ENCODE results near the gene MRPL1. TPM values are rescaled to one million over a fixed set of nuclear protein-coding genes. Genes with fewer than 3 reads are reported as not detected.

The MRPL1 gene
- total RNA-seq: 45.9 TPM
- 74.7 TPM for polyA plus RNA-seq
- long read RNA-seq, donor 1, partial matches to known transcripts: 0 of 2 reads
- long read RNA-seq, donor 1, other reads (novel, unspliced or antisense): 0 of 2 reads
- long read RNA-seq, donor 2: 0 reads
- long read RNA-seq, donor 3, transcript MRPL1-201 (9 exons, 1,490 nt): major isoform, 29 of 54 reads
- long read RNA-seq, donor 3, partial matches to known transcripts: 25 of 54 reads
- long read RNA-seq, donor 3, other reads (novel, unspliced or antisense): 0 of 54 reads
- long read RNA-seq, donor 4, transcript MRPL1-201 (9 exons, 1,490 nt): major isoform, 10 of 16 reads
- long read RNA-seq, donor 4, partial matches to known transcripts: 6 of 16 reads
- long read RNA-seq, donor 4, other reads (novel, unspliced or antisense): 0 of 16 reads
- long read RNA-seq, donor 5, transcript MRPL1-201 (9 exons, 1,490 nt): major isoform, 49 of 66 reads
- long read RNA-seq, donor 5, partial matches to known transcripts: 17 of 66 reads
- long read RNA-seq, donor 5, other reads (novel, unspliced or antisense): 0 of 66 reads
- long read RNA-seq, donor 6, transcript MRPL1-201 (9 exons, 1,490 nt): major isoform, 11 of 11 reads
- long read RNA-seq, donor 6, partial matches to known transcripts: 0 of 11 reads
- long read RNA-seq, donor 6, other reads (novel, unspliced or antisense): 0 of 11 reads
- long read RNA-seq, donor 7, transcript MRPL1-201 (9 exons, 1,490 nt): major isoform, 14 of 14 reads
- long read RNA-seq, donor 7, partial matches to known transcripts: 0 of 14 reads
- long read RNA-seq, donor 7, other reads (novel, unspliced or antisense): 0 of 14 reads
- long read RNA-seq, donor 8, transcript MRPL1-201 (9 exons, 1,490 nt): major isoform, 7 of 12 reads
- long read RNA-seq, donor 8, partial matches to known transcripts: 5 of 12 reads
- long read RNA-seq, donor 8, other reads (novel, unspliced or antisense): 0 of 12 reads
- long read RNA-seq, donor 9, transcript MRPL1-201 (9 exons, 1,490 nt): major isoform, 10 of 10 reads
- long read RNA-seq, donor 9, partial matches to known transcripts: 0 of 10 reads
- long read RNA-seq, donor 9, other reads (novel, unspliced or antisense): 0 of 10 reads
- long read RNA-seq, donor 10, transcript MRPL1-201 (9 exons, 1,490 nt): major isoform, 14 of 14 reads
- long read RNA-seq, donor 10, partial matches to known transcripts: 0 of 14 reads
- long read RNA-seq, donor 10, other reads (novel, unspliced or antisense): 0 of 14 reads

- H3K27me3 ChIP-seq (ENCODE audit: control insufficient read depth in 2 of 2, insufficient read depth in 1 of 2, low read length in 1 of 2): no peaks in the 10 kb centered on the region
- under 1% methylated on average over 33 of the region's 33 CpGs for WGBS
- H3K4me1 ChIP-seq (ENCODE audit: control insufficient read depth in 2 of 2, insufficient read depth in 2 of 2, low read length in 2 of 2): peaks cover 4 to 13% of the 10 kb centered on the region in 2 donors
- H3K9me3 ChIP-seq (ENCODE audit: control insufficient read depth in 2 of 2, insufficient read depth in 1 of 2, low read length in 1 of 2): no peaks in the 10 kb centered on the region
- H3K36me3 ChIP-seq (ENCODE audit: control insufficient read depth in 2 of 2, insufficient read depth in 2 of 2, low read length in 1 of 2): no peaks in the 10 kb centered on the region
- H3K27ac ChIP-seq (ENCODE audit: low read depth in 1 of 2, low read length in 1 of 2): peak within 1 kb of the TSS; percentile 98 to 99
- H3K4me3 ChIP-seq (ENCODE audit: low read length in 2 of 2): peak within 1 kb of the TSS; percentile 86 to 93
- DNase-seq (ENCODE audit: low read depth in 6 of 9, low spot score in 9 of 9): peak; percentile 82 to 98 (median 92)
Observed at GRCh38 chr4:77862478-77863216, at the start of gene MRPL1. Gene MRPL1 (plus strand): TSS chr4:77862830. CDS start chr4:77862849, 19 bp downstream.

GRCh38 chr4:77815636-77816035 is 47.0 kb upstream of the MRPL1 start:
- Histone ChIP-seq H3K27me3 (ENCODE audit: control insufficient read depth in 2 of 2, insufficient read depth in 1 of 2, low read length in 1 of 2) (no peaks in the 10 kb centered on the region), H3K36me3 (ENCODE audit: control insufficient read depth in 2 of 2, insufficient read depth in 2 of 2, low read length in 1 of 2) (peaks cover 0 to 4% of the 10 kb centered on the region in 2 donors), H3K4me1 (ENCODE audit: control insufficient read depth in 2 of 2, insufficient read depth in 2 of 2, low read length in 2 of 2) (peaks cover 12 to 15% of the 10 kb centered on the region in 2 donors), H3K4me3 (ENCODE audit: low read length in 2 of 2) (peak overlapping the region; percentile 31 to 44), H3K27ac (ENCODE audit: low read depth in 1 of 2, low read length in 1 of 2) (peak overlapping the region; percentile 25 to 90), H3K9me3 (ENCODE audit: control insufficient read depth in 2 of 2, insufficient read depth in 1 of 2, low read length in 1 of 2) (no peaks in the 10 kb centered on the region)
- peak in 6 of 9 donors; percentile 45 to 89 (median 74) for DNase-seq (ENCODE audit: low read depth in 6 of 9, low spot score in 9 of 9)

GRCh38 chr4:77816546-77816945 is 46.1 kb upstream of the MRPL1 start:
- no peak for DNase-seq (ENCODE audit: low read depth in 6 of 9, low spot score in 9 of 9)
- Histone ChIP-seq H3K27ac (ENCODE audit: low read depth in 1 of 2, low read length in 1 of 2) (peak overlapping the region in 1 of 2 donors; percentile 90), H3K9me3 (ENCODE audit: control insufficient read depth in 2 of 2, insufficient read depth in 1 of 2, low read length in 1 of 2) (no peaks in the 10 kb centered on the region), H3K4me3 (ENCODE audit: low read length in 2 of 2) (peak overlapping the region; percentile 5 to 34), H3K36me3 (ENCODE audit: control insufficient read depth in 2 of 2, insufficient read depth in 2 of 2, low read length in 1 of 2) (peaks cover 0 to 4% of the 10 kb centered on the region in 2 donors), H3K27me3 (ENCODE audit: control insufficient read depth in 2 of 2, insufficient read depth in 1 of 2, low read length in 1 of 2) (no peaks in the 10 kb centered on the region), H3K4me1 (ENCODE audit: control insufficient read depth in 2 of 2, insufficient read depth in 2 of 2, low read length in 2 of 2) (peaks cover 10 to 22% of the 10 kb centered on the region in 2 donors)
- WGBS: 89% methylated on average over 2 of the region's 2 CpGs

GRCh38 chr4:77817304-77818072 is 45.1 kb upstream of the MRPL1 start:
- H3K4me1 ChIP-seq (ENCODE audit: control insufficient read depth in 2 of 2, insufficient read depth in 2 of 2, low read length in 2 of 2): peaks cover 10 to 29% of the 10 kb centered on the region in 2 donors

GRCh38 chr4:77818073-77818601 is 44.5 kb upstream of the MRPL1 start:
- peak overlapping the region; percentile 93 to 100 for H3K4me3 ChIP-seq (ENCODE audit: low read length in 2 of 2)
- H3K36me3 ChIP-seq (ENCODE audit: control insufficient read depth in 2 of 2, insufficient read depth in 2 of 2, low read length in 1 of 2): no peaks in the 10 kb centered on the region
- no peaks in the 10 kb centered on the region for H3K27me3 ChIP-seq (ENCODE audit: control insufficient read depth in 2 of 2, insufficient read depth in 1 of 2, low read length in 1 of 2)
- H3K4me1 ChIP-seq (ENCODE audit: control insufficient read depth in 2 of 2, insufficient read depth in 2 of 2, low read length in 2 of 2): peaks cover 10 to 33% of the 10 kb centered on the region in 2 donors
- peak in 7 of 9 donors; percentile 38 to 87 (median 72) for DNase-seq (ENCODE audit: low read depth in 6 of 9, low spot score in 9 of 9)
- no peaks in the 10 kb centered on the region for H3K9me3 ChIP-seq (ENCODE audit: control insufficient read depth in 2 of 2, insufficient read depth in 1 of 2, low read length in 1 of 2)
- WGBS: 0% methylated on average over 13 of the region's 13 CpGs
- H3K27ac ChIP-seq (ENCODE audit: low read depth in 1 of 2, low read length in 1 of 2): peak overlapping the region; percentile 90 to 100

More at GRCh38 chr4:77817304-77818072, 45.1 kb upstream of the MRPL1 start:
- Histone ChIP-seq H3K9me3 (ENCODE audit: control insufficient read depth in 2 of 2, insufficient read depth in 1 of 2, low read length in 1 of 2) (no peaks in the 10 kb centered on the region), H3K36me3 (ENCODE audit: control insufficient read depth in 2 of 2, insufficient read depth in 2 of 2, low read length in 1 of 2) (no peaks in the 10 kb centered on the region), H3K4me3 (ENCODE audit: low read length in 2 of 2) (peak overlapping the region; percentile 93 to 100), H3K27ac (ENCODE audit: low read depth in 1 of 2, low read length in 1 of 2) (peak overlapping the region; percentile 90 to 100), H3K27me3 (ENCODE audit: control insufficient read depth in 2 of 2, insufficient read depth in 1 of 2, low read length in 1 of 2) (no peaks in the 10 kb centered on the region)
- WGBS: 28% methylated on average over 8 of the region's 8 CpGs
- peak in 4 of 9 donors; percentile 44 to 73 (median 52) for DNase-seq (ENCODE audit: low read depth in 6 of 9, low spot score in 9 of 9)

- Histone ChIP-seq H3K9me3 (ENCODE audit: control insufficient read depth in 2 of 2, insufficient read depth in 1 of 2, low read length in 1 of 2) (no peaks in the 10 kb centered on the region), H3K27me3 (ENCODE audit: control insufficient read depth in 2 of 2, insufficient read depth in 1 of 2, low read length in 1 of 2) (no peaks in the 10 kb centered on the region), H3K4me1 (ENCODE audit: control insufficient read depth in 2 of 2, insufficient read depth in 2 of 2, low read length in 2 of 2) (peaks cover 6 to 33% of the 10 kb centered on the region in 2 donors), H3K36me3 (ENCODE audit: control insufficient read depth in 2 of 2, insufficient read depth in 2 of 2, low read length in 1 of 2) (no peaks in the 10 kb centered on the region), H3K27ac (ENCODE audit: low read depth in 1 of 2, low read length in 1 of 2) (peak within 1 kb of the TSS; percentile 100), H3K4me3 (ENCODE audit: low read length in 2 of 2) (peak within 1 kb of the TSS; percentile 93 to 100)
- WGBS: under 1% methylated on average over 89 of the region's 89 CpGs
- DNase-seq (ENCODE audit: low read depth in 6 of 9, low spot score in 9 of 9): peak in 7 of 9 donors; percentile 75 to 93 (median 77)
Observed at GRCh38 chr4:77818602-77819403, 43.8 kb upstream of the MRPL1 start, which contains the start of gene CNOT6L. Gene CNOT6L (minus strand): TSS chr4:77819368. CDS start chr4:77819308, 60 bp downstream.

- under 1% methylated on average over 66 of the region's 66 CpGs for WGBS
Observed at GRCh38 chr4:77819404-77819842, 43.2 kb upstream of the MRPL1 start.

More at GRCh38 chr4:77819404-77819842, 43.2 kb upstream of the MRPL1 start:
- DNase-seq (ENCODE audit: low read depth in 6 of 9, low spot score in 9 of 9): no peak
- Histone ChIP-seq H3K27ac (ENCODE audit: low read depth in 1 of 2, low read length in 1 of 2) (peak overlapping the region; percentile 100), H3K4me1 (ENCODE audit: control insufficient read depth in 2 of 2, insufficient read depth in 2 of 2, low read length in 2 of 2) (peaks cover 4 to 33% of the 10 kb centered on the region in 2 donors), H3K4me3 (ENCODE audit: low read length in 2 of 2) (peak overlapping the region; percentile 93 to 100), H3K36me3 (ENCODE audit: control insufficient read depth in 2 of 2, insufficient read depth in 2 of 2, low read length in 1 of 2) (no peaks in the 10 kb centered on the region), H3K9me3 (ENCODE audit: control insufficient read depth in 2 of 2, insufficient read depth in 1 of 2, low read length in 1 of 2) (no peaks in the 10 kb centered on the region), H3K27me3 (ENCODE audit: control insufficient read depth in 2 of 2, insufficient read depth in 1 of 2, low read length in 1 of 2) (no peaks in the 10 kb centered on the region)
